GM21526 (cell line): ENCODE data around the gene ZNF718.
A peak's percentile ranks its signal among the peaks of the same experiment; 100 is the strongest.
"Not testable (repeated sequence)": the region's sequence is repeated elsewhere in the genome, so short reads cannot be mapped to it uniquely, and the experiment has no call there.

ENCODE experiments used
- ATAC-seq: cut with Tn5 transposase; IDR thresholded peaks from one replicate; pipeline ENCODE4 v1.9.1; 2021; ENCODE audit warnings: moderate library complexity; ENCODE audit not compliant: unreplicated experiment, low FRiP score

The ZNF718 gene

DNA sequence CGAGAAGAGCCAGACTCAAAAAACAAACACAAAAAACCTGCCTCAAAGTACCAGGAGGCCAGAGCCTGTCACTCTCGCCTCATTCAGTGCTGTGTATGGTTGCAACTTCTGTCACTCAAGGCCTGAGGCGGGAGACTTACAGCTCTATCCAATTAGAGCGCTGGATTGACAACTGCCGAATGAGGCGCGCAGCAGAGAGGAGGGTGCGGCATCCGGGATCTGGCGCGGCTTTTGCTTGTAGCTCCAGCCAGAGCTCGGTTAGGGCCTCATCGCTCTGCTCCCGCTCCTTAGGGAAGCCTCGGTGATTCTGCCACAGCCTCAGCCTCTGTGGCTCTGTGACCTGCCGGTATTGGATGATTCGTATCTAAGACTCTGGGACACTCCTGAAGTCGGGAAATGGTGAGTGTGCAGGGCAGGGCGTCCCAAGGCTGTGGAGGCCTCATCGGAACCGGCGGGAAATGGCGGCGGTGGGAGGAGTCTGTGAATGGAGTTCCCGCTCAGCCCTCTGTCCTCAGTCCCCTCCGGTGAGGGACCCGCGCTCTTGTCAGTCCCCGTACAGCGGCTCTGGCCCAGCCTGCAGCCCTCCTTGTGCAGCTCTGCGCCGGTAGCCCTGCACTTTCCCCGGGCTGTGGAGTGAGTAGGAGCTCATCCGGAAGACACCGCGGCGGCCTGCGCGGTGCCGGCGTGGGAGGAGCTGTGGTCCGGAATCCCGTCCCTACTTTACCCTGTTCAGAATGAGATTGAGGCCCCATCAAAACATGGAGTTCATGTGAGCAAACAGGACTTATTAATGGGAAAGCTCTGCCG lies at the start of gene ZNF718:
Gene ZNF718, plus strand, starts transcription at position 227 of the 807 bp plus-strand sequence. Its CDS starts 170 bp downstream, at position 397.
- ATAC-seq, result peak; percentile 98

DNA sequence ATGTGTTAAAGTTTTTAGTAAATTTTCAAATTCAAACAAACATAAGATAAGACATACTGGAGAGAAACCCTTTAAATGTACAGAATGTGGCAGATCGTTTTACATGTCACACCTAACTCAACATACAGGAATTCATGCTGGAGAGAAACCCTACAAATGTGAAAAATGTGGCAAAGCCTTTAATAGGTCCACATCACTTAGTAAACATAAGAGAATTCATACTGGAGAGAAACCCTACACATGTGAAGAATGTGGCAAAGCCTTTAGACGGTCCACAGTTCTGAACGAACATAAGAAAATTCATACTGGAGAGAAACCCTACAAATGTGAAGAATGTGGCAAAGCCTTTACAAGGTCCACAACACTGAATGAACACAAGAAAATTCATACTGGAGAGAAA lies 38.4 kb upstream of the ZNF718 start:
- ATAC-seq, result no peak

DNA sequence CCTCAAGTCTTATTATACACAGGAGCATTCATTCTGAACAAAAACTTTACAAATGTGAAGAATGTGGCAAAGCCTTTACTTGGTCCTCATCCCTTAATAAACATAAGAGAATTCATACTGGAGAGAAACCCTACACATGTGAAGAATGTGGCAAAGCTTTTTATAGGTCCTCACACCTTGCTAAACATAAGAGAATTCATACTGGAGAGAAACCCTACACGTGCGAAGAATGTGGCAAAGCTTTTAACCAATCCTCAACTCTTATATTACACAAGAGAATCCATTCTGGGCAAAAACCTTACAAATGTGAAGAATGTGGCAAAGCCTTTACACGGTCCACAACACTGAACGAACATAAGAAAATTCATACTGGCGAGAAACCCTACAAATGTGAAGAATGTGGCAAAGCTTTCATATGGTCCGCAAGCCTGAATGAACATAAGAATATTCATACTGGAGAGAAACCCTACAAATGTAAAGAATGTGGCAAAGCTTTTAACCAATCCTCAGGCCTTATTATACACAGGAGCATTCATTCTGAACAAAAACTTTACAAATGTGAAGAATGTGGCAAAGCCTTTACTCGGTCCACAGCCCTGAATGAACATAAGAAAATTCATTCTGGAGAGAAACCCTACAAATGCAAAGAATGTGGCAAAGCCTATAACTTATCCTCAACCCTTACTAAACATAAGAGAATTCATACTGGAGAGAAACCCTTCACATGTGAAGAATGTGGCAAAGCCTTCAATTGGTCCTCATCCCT lies 37.6 kb upstream of the ZNF718 start:
- ATAC-seq, result not testable (repeated sequence)

DNA sequence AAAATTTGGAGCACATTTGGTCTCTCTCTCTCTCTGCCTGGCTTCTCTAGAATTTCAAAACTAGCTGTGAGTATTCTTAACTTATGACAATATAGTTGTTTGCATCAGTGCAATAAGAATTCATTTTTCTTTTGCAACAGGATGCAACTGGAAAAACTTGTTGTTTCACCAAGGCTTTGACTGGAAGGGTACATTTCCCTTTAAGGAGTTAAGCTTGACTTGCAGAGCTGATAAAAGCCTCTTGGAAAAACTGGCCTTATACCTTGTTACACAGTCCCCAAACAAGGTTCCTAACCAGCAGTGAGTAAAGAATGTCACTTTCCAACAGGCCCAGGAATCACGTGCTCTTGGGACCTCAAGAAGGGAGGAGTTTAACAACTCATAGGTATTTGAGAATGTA lies 25.9 kb upstream of the ZNF718 start:
- ATAC-seq, result no peak

DNA sequence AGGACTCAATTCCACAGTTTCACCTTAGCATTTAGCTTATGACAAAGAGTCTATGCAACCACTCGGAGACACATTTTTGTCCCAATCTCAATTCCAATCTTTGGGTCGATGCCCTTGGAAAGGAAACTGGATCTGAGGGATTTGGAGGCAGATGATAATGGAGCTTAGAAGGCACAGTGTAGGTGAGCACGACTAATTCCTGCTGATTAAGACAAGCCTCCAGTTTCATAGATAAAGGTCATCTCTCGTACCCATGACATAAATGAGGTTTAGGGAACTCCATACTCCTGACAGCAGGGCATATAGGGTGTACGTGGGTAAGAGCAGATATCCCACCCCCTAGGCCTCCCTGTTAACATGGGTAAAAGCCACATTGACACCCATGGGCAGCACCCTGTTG lies 24.4 kb upstream of the ZNF718 start:
- no peak for ATAC-seq

DNA sequence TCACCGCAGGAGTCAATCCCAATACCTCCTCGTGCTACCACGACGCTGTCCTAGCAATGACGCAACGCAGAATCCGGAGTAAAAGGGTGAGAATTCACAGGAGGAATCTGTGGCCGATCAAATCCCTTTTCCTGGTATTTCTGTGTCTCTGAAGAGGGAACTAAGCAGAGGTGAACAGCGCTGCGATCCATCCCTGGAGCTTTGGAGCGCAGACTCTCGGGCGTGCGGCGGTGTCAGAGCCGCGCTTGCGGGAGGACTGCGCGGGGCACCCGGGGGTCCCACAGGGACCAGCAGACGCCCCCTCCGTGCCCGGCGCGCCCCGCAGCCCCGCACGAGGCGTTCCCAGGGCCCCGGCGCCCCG lies 17.2 kb upstream of the ZNF718 start:
- no peak for ATAC-seq

DNA sequence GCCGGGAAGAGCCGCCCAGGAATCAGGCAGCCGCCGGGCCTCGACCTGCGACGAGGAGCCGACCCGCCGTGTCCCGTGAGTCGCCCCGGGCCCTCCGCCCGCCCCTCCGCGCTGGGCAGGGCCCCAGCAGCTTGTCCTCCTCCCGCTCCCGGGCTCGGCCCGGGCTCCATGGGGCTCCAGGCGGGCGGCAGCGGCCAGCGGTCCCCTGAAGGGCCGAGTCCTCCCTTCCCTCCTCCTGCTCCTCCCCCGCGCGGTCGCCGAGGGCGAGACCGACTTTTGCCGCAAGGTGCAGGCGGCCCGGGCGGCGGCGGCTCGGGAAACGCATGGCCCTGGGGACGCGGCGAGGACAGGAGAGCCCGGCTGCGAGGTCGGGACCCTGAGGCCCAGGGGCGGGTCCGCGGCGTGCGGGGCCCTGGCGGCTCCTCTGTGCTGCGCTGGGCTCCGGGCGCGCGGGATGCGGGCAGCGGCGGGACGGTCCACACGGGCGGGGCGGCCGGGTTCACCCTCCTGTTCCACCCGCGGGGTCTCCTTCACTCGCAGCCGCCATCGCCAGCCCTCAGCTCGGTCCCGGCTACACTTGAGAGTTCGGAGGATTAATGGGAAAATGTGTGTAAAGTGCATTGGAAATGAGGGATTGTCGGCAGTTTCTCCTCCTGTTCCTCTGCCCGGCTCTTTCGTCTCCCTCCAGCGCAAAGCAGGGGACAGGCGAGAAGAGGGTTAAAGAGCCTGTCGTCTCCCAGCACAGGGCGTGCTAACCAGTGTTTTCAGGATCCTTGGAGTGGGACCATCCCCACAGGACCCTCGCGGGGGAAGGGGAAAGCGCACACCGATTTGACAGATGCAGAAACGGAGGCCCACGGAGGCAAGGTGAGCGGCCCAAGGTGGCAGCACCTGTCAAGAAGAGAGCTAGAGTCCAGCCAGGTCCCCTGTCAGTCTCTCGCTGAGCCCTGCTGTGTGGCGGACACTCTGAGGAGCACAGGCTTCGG lies 16.6 kb upstream of the ZNF718 start:
- no peak for ATAC-seq

DNA sequence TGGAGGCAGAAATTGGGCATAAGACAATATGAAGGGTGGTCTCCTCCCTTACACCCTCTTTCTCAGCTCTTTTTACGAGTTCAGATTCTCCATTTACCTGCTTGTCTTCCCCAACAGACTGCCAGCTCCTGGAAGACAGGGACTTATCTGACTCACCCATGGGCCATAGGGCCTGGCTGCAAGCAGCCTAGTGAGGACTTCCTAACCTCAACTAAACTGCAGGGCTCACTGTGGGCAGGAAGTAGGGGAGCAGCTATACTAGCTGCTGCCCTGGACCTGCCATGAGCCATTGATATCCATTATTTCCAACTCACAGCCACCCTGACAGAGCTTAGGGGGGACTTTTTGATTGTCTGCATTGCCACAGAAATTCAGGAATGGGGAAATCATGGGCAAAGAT lies 11.5 kb upstream of the ZNF718 start:
- ATAC-seq, result no peak

DNA sequence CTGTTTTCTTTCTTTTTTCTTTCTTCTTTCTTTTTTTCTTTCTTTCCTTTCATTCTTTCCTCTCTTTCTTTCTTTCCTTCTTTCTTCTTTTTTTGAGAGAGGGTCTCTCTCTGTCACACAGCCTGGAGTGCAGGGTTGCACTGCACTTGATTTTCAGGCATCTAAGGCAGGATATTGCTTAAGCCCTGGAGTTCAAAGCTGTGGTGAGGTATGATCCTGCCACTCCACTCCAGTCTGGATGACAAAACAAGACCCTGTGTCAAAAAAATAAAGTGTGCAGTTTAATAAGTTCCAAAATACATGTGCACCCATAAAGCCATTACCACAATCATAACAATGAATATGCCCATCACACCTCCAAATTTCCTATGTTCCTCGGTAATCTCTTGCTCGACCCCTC lies 10.6 kb upstream of the ZNF718 start:
- no peak for ATAC-seq

DNA sequence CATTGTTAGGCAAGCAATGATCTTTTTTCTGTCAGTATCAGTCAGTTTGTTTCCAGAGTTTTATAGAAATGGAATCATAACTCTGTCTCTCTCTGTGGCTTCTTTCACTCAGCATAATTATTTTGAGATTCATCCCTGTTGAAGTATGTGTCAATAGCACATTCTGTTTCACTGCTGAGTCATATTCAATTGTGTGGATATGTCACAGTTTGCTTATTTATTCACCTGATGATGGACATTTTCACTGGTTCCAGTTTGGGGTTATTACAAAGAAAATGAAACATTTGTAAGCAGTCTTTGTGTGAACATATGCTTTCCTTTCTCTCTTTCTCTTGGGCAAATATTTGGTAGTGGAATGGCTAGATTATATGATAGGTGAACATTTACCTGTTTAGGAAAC lies 10.2 kb upstream of the ZNF718 start:
- no peak for ATAC-seq

DNA sequence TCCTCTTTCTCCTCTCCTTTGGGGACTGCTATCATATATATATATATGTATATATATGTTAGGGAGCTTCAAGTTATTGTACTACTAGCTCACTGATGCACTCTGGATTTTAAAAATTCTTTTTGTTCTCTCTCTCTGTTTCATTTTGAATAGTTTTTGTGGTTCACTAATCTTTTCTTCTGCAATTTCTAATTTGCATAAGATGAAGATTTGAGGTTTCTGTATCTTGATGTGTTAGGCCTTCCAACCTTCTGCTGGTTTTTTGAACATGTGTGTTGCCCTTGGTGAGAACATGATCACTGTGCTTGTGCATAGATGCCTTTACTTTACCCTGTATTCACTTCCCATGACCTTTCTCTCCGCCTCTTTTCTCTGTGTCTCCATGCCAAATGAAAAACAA lies 7.8 kb upstream of the ZNF718 start:
- no peak for ATAC-seq

DNA sequence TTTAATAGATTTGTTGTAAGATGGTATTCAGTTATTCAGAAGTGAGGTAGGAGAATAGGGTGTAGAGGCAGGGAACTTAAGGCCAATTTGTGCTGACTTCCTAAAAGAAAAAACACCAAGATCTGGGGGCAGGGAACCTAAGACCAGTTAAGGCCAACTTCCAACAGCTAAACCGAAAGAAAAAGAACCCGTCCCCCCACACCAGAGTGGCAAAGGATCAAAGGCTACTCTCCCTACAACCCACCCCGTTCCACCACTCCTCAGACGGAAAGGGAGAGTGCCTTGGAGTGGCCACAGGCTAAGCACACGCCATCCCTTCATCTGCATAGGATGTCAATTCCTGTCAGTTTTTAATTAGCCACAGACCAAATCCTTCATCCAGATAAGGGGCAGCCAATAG lies 3.7 kb upstream of the ZNF718 start:
- ATAC-seq, result no peak

DNA sequence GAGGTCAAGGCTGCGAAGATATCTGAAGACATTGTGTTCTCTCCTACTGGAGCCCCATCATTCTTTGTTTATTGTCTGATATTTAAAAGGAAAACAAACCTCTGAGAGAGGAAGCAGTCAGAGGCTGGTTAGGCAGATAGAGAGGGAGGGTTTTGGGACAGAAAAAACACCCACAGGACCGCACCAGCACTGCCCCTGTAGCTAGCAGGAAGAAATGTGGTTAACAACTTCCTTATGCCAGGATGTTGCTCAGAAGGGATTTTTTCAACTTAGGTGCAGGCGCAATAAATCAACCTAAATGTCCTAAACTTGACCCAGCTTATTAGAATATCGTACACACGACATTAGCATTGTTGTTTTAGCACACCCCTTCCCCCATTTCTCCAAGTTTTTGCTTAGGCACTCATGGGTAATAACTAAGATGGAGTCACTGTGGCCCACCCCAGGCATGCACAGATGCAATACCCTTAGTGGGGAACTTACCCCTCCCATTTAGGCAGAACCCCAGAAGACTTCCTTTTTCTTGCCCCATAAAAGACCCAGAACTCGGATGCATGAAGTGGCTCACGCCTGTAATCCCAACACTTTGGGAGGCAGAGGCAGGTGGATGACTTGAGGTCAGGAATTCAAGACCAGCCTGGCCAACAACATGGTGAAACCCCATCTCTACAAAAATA lies 2.8 kb upstream of the ZNF718 start:
- ATAC-seq, result no peak

DNA sequence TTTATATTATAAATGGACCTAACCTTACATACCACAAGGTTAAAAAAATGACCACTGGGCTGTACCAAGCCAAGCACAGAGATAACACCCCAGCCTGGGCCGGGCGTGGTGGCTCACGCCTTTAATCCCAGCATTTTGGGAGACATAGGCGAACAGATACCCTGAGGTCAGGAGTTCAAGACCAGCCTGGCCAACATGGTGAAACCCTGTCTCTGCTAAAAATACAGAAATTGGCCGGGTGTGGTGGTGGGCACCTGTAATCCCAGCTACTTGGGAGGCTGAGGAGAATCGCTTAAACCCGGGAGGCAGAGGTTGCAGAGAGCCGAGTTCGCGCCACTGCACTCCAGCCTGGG lies 403 bp upstream of the ZNF718 start:
- not testable (repeated sequence) for ATAC-seq

DNA sequence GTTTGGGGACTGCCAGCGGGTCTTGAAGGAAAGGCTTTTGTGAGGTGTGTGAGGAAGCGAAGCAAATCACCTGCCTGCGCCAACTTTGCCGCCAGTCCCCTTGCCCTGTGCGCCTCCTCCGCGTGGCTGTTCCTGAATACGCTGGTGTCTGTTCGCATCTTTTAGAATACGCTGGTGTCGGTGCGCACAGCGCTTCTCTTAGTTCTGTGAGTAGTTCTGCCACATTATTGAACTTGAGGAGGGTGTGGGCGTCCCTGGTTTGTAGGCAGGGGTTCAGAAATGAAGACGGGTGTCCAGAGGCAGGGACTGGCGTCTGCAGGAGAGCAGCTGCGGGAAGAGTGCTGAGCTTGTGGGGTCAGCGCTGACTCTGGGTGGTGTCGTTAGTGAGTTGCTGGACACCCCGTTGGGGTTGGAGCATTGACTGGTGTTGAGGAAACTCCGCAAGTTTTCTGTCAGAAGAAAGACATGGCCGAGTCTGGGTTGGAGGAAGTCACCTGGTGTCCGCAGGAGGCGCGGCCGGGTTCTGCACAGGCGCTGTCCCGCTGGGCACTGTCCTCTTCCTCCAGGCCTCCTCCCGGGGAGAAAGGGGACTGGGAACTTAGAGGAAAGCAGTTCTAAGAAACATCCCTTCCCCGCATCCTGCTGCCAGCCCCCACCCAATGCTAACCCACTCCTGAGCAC lies 930 bp downstream of the ZNF718 start:
- peak; percentile 25 for ATAC-seq

DNA sequence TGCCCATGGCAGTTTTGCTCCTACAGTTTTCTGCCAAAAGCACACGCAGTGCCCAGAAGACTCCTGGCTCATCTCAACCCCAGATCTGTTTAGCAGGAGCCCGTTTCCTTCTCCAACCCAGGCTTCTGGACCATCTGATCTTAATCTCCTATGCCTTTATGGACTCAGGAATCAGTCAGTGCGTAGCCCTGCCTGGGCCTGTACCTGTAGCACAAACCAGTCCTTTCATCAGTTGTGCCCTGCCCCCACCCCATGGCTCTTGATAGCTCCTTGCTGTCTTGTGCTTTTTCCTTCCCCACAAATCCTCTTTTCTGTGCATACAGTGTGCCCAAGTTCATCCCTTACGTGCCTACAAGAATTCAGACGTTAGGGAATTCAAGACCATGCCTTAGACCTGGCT lies 1.5 kb downstream of the ZNF718 start:
- no peak for ATAC-seq

DNA sequence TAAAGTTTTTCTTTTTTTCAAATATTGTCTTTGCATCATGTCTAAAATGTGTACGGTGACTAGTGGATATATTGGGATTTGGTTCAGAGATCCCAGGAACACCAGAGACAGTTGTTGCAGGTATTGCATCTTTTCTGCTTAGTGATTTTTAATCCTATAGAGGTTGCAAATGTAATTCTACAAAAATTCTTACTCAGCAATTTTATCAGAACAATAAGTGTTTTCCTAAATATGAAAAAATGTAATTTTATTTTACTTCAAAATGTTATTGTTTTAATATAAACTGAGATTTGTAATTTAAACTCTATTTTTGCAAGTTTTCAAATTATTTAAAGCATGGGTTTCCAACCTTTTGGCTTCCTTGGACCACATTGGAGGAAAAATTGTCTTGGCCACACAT lies 8.2 kb downstream of the ZNF718 start:
- no peak for ATAC-seq

DNA sequence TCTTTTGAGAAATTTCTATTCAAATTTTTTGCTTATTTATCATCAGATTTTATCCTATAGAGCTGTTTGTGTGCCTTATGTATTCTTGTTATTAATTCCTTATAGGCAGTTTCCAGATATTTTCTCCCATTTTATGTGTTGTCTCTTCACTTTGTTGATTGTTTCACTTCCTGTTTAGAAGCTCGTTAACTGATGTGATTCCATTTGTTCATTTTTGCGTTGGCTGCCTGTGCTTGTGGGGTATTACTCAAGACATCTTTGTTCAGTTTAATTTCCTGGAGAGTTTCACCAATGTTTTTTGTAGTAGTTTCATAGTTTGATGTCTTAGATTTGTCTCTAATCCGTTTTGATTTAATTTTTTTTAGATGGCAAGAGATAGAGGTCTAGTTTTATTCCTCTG lies 14.6 kb downstream of the ZNF718 start:
- ATAC-seq, result no peak

DNA sequence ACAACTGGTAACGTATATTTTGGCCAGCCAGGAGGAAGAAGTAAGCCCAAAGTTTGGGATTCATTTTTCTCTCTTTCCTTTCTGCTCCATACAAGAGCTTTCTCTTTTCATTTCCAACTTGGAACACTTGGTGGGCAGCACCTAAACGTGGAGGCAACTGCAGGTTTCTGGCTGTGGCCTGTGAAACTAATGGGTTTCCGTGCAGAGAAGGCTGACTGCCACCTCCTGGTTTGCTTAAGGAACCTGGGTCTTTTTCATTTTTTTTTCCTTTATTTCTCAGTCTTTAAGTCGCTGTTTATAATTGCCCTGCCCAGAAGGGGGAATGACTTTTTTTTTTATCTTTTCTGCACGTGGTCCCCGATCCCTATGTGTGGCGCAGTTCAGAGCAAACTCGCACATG lies 15.4 kb downstream of the ZNF718 start:
- ATAC-seq, result no peak

DNA sequence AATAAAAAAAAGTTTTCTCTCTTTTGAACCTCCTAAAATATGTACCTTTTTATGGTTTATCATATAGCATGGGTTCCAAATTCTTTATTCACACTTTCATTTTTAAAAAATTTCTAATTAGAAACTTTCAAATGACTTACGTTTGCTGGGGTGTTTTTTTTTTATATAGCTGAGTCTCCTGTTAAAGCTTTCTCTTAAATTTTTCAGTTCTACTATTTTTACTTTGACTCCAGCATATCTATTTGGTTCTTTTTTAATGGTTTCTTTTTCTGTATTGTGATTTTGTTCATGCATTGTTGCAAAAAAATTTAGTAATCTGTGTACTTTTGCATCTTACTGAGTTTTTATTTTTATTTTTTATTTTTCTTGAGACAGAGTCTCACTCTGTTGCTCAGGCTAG lies 22.3 kb downstream of the ZNF718 start:
- no peak for ATAC-seq
